GM12878 (cell line): Measurements from ENCODE around the gene FMN2. TPM values are rescaled to one million over a fixed set of nuclear protein-coding genes. Genes with fewer than 3 reads are reported as not detected.

Experiments used
- ATAC-seq: fragments of 200-7000 bp; cut with Tn5 transposase; 3 replicates; pipeline ENCODE4 v1.9.1; 2020; ENCODE audit warnings: mild to moderate bottlenecking, moderate library complexity
- BruUV-seq: library from RNA; stranded (reverse); fragments of 400-500 nt; replicated peaks from 2 replicates; lab custom pipeline; 2021; lab: Mats Ljungman, UMichigan
- CTCF ChIA-PET: fragments of 300-600 bp; sonication (Branson Sonifier 250); formaldehyde crosslinking; extraction: SDS; loops from one replicate; lab custom pipeline; 2021; ENCODE audit warnings: inconsistent platforms; lab: Yijun Ruan, JAX
- POLR2A ChIA-PET: fragments of 350-600 bp; formaldehyde crosslinking; extraction: SDS; loops from one replicate; lab custom pipeline; 2021; ENCODE audit warnings: inconsistent platforms; lab: Charles Lee
- RAD21 ChIA-PET: fragments of 300-600 bp; sonication (Branson Sonifier 250); formaldehyde crosslinking; loops from one replicate; lab custom pipeline; 2023; ENCODE audit warnings: antibody characterized with exemption; ENCODE audit not compliant: unreplicated experiment; lab: Charles Lee
- SMC1A ChIA-PET: fragments of 300-600 bp; sonication (Branson Sonifier 250); formaldehyde crosslinking; loops from one replicate; lab custom pipeline; 2023; ENCODE audit not compliant: unreplicated experiment, uncharacterized antibody; lab: Charles Lee
- DNase-seq: peaks from one replicate; pipeline ENCODE4 v3.0.0-alpha.2; 2011; ENCODE audit warnings: low read depth, low spot score
- FAIRE-seq: peaks from 3 replicates; lab custom pipeline; 2011; peaks lifted over from hg19 to GRCh38; lab: Jason Lieb, UNC
- H2AFZ ChIP-seq: 2 replicates; pipeline ENCODE4 v1.6.0; 2011; ENCODE audit warnings: low read depth, low read length, control low read depth; ENCODE audit not compliant: control insufficient read depth
- H3K27ac ChIP-seq: 2 replicates; pipeline ENCODE4 v1.5.1; 2011; ENCODE audit warnings: control low read depth; ENCODE audit not compliant: control insufficient read depth, insufficient read depth
- H3K27me3 ChIP-seq, 2 experiments: replicated peaks in 1 of 2; 2 replicates each; pipeline versions ENCODE4 v1.6.0 to v1.6.1; 2011; ENCODE audit warnings: low read length in 1 of 2; ENCODE audit not compliant: control insufficient read depth in 2 of 2, insufficient read depth in 2 of 2
- H3K36me3 ChIP-seq, 2 experiments: 2 replicates each; pipeline ENCODE4 v1.5.1; 2011; ENCODE audit warnings: low read length in 1 of 2; ENCODE audit not compliant: control insufficient read depth in 2 of 2, insufficient read depth in 2 of 2
- H3K4me1 ChIP-seq: 2 replicates; pipeline ENCODE4 v1.6.1; 2011; ENCODE audit warnings: mild to moderate bottlenecking, low read length, moderate library complexity, mixed read lengths; ENCODE audit not compliant: control insufficient read depth, insufficient read depth
- H3K4me2 ChIP-seq: 2 replicates; pipeline ENCODE4 v1.6.0; 2011; ENCODE audit warnings: control low read depth; ENCODE audit not compliant: control insufficient read depth, insufficient read depth
- H3K4me3 ChIP-seq: fragments of 200-600 bp; sonication (generic); 2 replicates; pipeline ENCODE4 v1.5.1; 2016
- H3K79me2 ChIP-seq: 2 replicates; pipeline ENCODE4 v1.6.0; 2011; ENCODE audit warnings: low read length; ENCODE audit not compliant: control insufficient read depth, insufficient read depth
- H3K9ac ChIP-seq: 2 replicates; pipeline ENCODE4 v1.8.0; 2011; ENCODE audit warnings: low read length, control low read depth, mixed read lengths; ENCODE audit not compliant: control insufficient read depth, insufficient read depth
- H3K9me3 ChIP-seq: replicated peaks from 3 replicates; pipeline ENCODE4 v1.5.1; 2011; ENCODE audit warnings: mild to moderate bottlenecking, low read length; ENCODE audit not compliant: control insufficient read depth, insufficient read depth
- H4K20me1 ChIP-seq: 2 replicates; pipeline ENCODE4 v1.6.0; 2011; ENCODE audit not compliant: control insufficient read depth, insufficient read depth
- BCLAF1 ChIP-seq: fragments of 450-650 bp; IDR thresholded peaks from 2 replicates; pipeline ENCODE4 v1.6.1; 2017; ENCODE audit warnings: antibody characterized with exemption, mild to moderate bottlenecking, moderate library complexity
- ESRRA ChIP-seq: IDR thresholded peaks from 2 replicates; pipeline ENCODE4 v1.6.1; 2012; ENCODE audit warnings: mild to moderate bottlenecking, low read length, improper control_type of control experiment
- HDGF ChIP-seq: fragments of 450-650 bp; IDR thresholded peaks from 2 replicates; pipeline ENCODE4 v1.6.1; 2016; ENCODE audit warnings: antibody characterized with exemption
- IRF5 ChIP-seq: fragments of 450-650 bp; IDR thresholded peaks from 2 replicates; pipeline ENCODE4 v1.6.1; 2017; ENCODE audit warnings: borderline replicate concordance
- NBN ChIP-seq: fragments of 450-650 bp; IDR thresholded peaks from 2 replicates; pipeline ENCODE4 v1.6.1; 2016
- POLR2AphosphoS2 ChIP-seq: IDR thresholded peaks from 2 replicates; pipeline ENCODE4 v1.6.1; 2011; ENCODE audit warnings: low read depth, mild to moderate bottlenecking, low read length, improper control_type of control experiment, moderate library complexity
- SUZ12 ChIP-seq: fragments of 200-600 bp; sonication (generic); IDR thresholded peaks from one replicate; pipeline ENCODE4 v1.6.1; 2018; ENCODE audit warnings: antibody characterized with exemption, mild to moderate bottlenecking; ENCODE audit not compliant: unreplicated experiment
- TAF1 ChIP-seq: IDR thresholded peaks from 2 replicates; pipeline ENCODE4 v1.6.1; 2011; ENCODE audit warnings: mild to moderate bottlenecking, low read depth, low read length, borderline replicate concordance
- WGBS: methylation state at CpG from one replicate; pipeline ENCODE4 v1.1.6; 2016; ENCODE audit warnings: low lambda C conversion rate; ENCODE audit not compliant: insufficient replicate concordance, insufficient coverage; ENCODE audit errors: missing lambda C conversion rate; 5-methylcytosine and 5-hydroxymethylcytosine counted together
- in situ Hi-C: fragments of 300-500 bp; cut with MboI; formaldehyde crosslinking; loops from 9 replicates; pipeline ENCODE4 v1.14.3; 2018; ENCODE audit warnings: mixed read lengths
- intact Hi-C: fragments of 100-400 bp; cut with micrococcal nuclease; formaldehyde crosslinking; loops from one replicate; pipeline ENCODE4 v1.14.2; 2022; ENCODE audit not compliant: unreplicated experiment
- polyA plus RNA-seq, 11 experiments: library from polyadenylated mRNA; depleted of rRNA in 4 of 11; unstranded in 6 of 11; stranded (reverse) in 5 of 11; fragments of >200 nt; fragmentation: Nextera tagmentation in 4 of 11; fragmentation: Illumina TruSeq in 1 of 11; extraction: Ambion mirVana in 4 of 11; extraction: Trizol in 1 of 11; gene quantifications; 1 replicate in 1 of 11; 2 replicates in 10 of 11; pipeline versions ENCODE4 v1.2.1 to v1.2.3, GENCODE V29; 2011 to 2016; ENCODE audit warnings: inconsistent platforms in 2 of 11, missing spikeins in 2 of 11, low read depth in 1 of 11
- total RNA-seq, 4 experiments: library from RNA; depleted of rRNA in 3 of 4; stranded (reverse); fragments of >200 nt in 3 of 4; fragmentation: Illumina TruSeq in 1 of 4; extraction: Trizol in 1 of 4; gene quantifications; 2 replicates each; pipeline versions ENCODE4 v1.2.1 to v1.2.3, GENCODE V29; 2013 to 2021

The FMN2 gene
- total and polyA plus RNA-seq, 10 of the 15 experiments (the other 5 are each of a cell fraction or from before 2014, with no cell fraction given): 0.60 TPM; not detected in 9

- ChIA-PET RAD21 (no interaction called here), SMC1A (no interaction called here), CTCF (no interaction called here), POLR2A (no interaction called here)
- H3K27me3 ChIP-seq: no peaks in the 10 kb centered on the region; a peak in 1 of 4 replicates
- ATAC-seq: no peak
- no peak overlapping the region for H3K4me2 ChIP-seq
- no TSS peak for BruUV-seq
- H3K79me2 ChIP-seq: no peaks in the 10 kb centered on the region
- no peak overlapping the region for H2AFZ ChIP-seq
- 4% methylated on average over 5 of the region's 5 CpGs for WGBS
- H3K27ac ChIP-seq: no peak overlapping the region
- H4K20me1 ChIP-seq: no peaks in the 10 kb centered on the region
- H3K4me1 ChIP-seq: no peaks in the 10 kb centered on the region
- no peak for DNase-seq
- H3K9ac ChIP-seq: no peak overlapping the region
- TF ChIP-seq POLR2AphosphoS2 (no peak), HDGF (no peak), TAF1 (no peak), NBN (no peak), SUZ12 (no peak), ESRRA (no peak), IRF5 (no peak), BCLAF1 (no peak)
- FAIRE-seq: no peak
- no peaks in the 10 kb centered on the region for H3K9me3 ChIP-seq
- H3K4me3 ChIP-seq: no peak overlapping the region
- H3K36me3 ChIP-seq: no peaks in the 10 kb centered on the region
- intact Hi-C loops: no loop called here
- in situ Hi-C loops: no loop called here
These were observed 604 bp upstream of the FMN2 start for GRCh38 chr1:240090957-240091600.
